Esophagus squamous epithelium (tissue), 5 donors: ENCODE results near the gene GRID2. TPM values are rescaled to one million over a fixed set of nuclear protein-coding genes. Genes with fewer than 3 reads are reported as not detected.

Source experiments
- DNase-seq: peaks from one replicate; lab custom pipeline; 2025; lab: John Stamatoyannopoulos, UW
- H3K27ac ChIP-seq, 4 donors: fragments of 200-600 bp; sonication (generic); one replicate each; pipeline ENCODE4 v1.5.1; 2016 to 2019; ENCODE audit warnings: mild to moderate bottlenecking in 1 of 4
- H3K27me3 ChIP-seq, 4 donors: fragments of 200-600 bp; sonication (generic); 1 replicate in 3 of 4; 2 replicates in 1 of 4; pipeline versions ENCODE4 v1.5.1 to v1.6.0; 2017 to 2021; ENCODE audit warnings: antibody characterized with exemption in 1 of 4
- H3K36me3 ChIP-seq, 3 donors: fragments of 200-600 bp; sonication (generic); one replicate each; pipeline ENCODE4 v1.5.1; 2016 to 2019
- H3K4me1 ChIP-seq, 3 donors: fragments of 200-600 bp; sonication (generic); one replicate each; pipeline ENCODE4 v1.5.1; 2017 to 2019
- H3K4me3 ChIP-seq, 4 donors: fragments of 200-600 bp; sonication (generic); 1 replicate in 3 of 4; 2 replicates in 1 of 4; pipeline ENCODE4 v1.5.1; 2016 to 2019; ENCODE audit warnings: mild to moderate bottlenecking in 2 of 4, moderate library complexity in 1 of 4
- H3K9me3 ChIP-seq, 3 donors: fragments of 200-600 bp; sonication (generic); one replicate each; pipeline ENCODE4 v1.5.1; 2016 to 2019
- CTCF ChIP-seq, 6 experiments: fragments of 450-650 bp in 4 of 6; fragments of 200-600 bp in 2 of 6; sonication (generic) in 2 of 6; IDR thresholded peaks; one replicate each; pipeline ENCODE4 v1.5.1; 2016 to 2019; ENCODE audit warnings: antibody characterized with exemption in 6 of 6, mild to moderate bottlenecking in 4 of 6, moderate library complexity in 4 of 6
- POLR2A ChIP-seq, 4 donors: fragments of 450-650 bp; IDR thresholded peaks; one replicate each; pipeline ENCODE4 v1.6.1; 2017; ENCODE audit warnings: antibody characterized with exemption in 4 of 4, mild to moderate bottlenecking in 4 of 4, moderate library complexity in 3 of 4
- WGBS, 2 donors: methylation state at CpG; one replicate each; pipeline ENCODE4 v1.1.5; 2018; 5-methylcytosine and 5-hydroxymethylcytosine counted together
- intact Hi-C: fragments of 100-400 bp; cut with DNase I; formaldehyde crosslinking; loops from one replicate; pipeline ENCODE4 v1.15.0; 2022
- total RNA-seq, 4 donors: library from RNA; depleted of rRNA; stranded (reverse); fragments of >200 nt; gene quantifications; one replicate each; pipeline ENCODE4 v1.1.0, GENCODE V29; 2016
- donor health status: DM: yes; HTN: yes; CAD: no.

Gene GRID2
- total RNA-seq, 4 donors from 2014 or later, result not detected

DNA sequence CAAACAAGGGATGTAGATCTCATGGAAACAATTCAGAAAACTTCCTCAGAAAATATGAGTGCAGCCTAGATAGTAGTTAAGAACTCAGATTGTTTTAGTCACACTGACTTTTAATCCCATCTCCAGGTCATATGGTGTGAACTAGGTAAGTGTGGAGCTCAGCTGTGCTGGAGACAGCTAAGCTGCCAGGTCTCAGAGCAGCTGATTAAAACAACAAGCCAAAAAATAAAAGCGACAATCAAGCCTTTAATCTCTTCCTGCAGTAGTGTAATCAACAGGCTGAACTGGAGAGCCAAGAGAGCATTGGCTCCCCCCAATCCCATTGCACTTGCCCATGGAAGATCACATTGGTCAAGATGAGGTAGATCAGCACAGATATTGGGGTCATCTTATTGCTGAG is 1426.5 kb downstream of the GRID2 start:
- Histone ChIP-seq H3K27ac (no peak overlapping the region), H3K4me1 (peaks cover 0 to 8% (median 0%) of the 10 kb centered on the region in 3 donors), H3K27me3 (no peaks in the 10 kb centered on the region), H3K36me3 (no peaks in the 10 kb centered on the region), H3K4me3 (no peak overlapping the region), H3K9me3 (no peaks in the 10 kb centered on the region)
- intact Hi-C loops, result no loop called here
- TF ChIP-seq CTCF (IDR thresholded peaks at IDR 0.05) (no peak), POLR2A (IDR thresholded peaks at IDR 0.05) (no peak)
- WGBS, 2 donors, result 35 to 56% methylated on average over 1 of the region's 1 CpG
- DNase-seq, result no peak

GRCh38 chr4:93730760-93731159 is 1427.0 kb downstream of the GRID2 start:
- TF ChIP-seq CTCF (IDR thresholded peaks at IDR 0.05), result no peak
- TF ChIP-seq POLR2A (IDR thresholded peaks at IDR 0.05), result no peak
- Histone ChIP-seq H3K4me1 (peaks cover 0 to 8% (median 0%) of the 10 kb centered on the region in 3 donors), H3K4me3 (no peak overlapping the region), H3K9me3 (no peaks in the 10 kb centered on the region), H3K27me3 (no peaks in the 10 kb centered on the region), H3K27ac (no peak overlapping the region), H3K36me3 (no peaks in the 10 kb centered on the region)
- intact Hi-C loops, result no loop called here
- DNase-seq, result no peak
- 39 to 69% methylated on average over 5 to 6 of the region's 7 CpGs for WGBS, 2 donors

DNA sequence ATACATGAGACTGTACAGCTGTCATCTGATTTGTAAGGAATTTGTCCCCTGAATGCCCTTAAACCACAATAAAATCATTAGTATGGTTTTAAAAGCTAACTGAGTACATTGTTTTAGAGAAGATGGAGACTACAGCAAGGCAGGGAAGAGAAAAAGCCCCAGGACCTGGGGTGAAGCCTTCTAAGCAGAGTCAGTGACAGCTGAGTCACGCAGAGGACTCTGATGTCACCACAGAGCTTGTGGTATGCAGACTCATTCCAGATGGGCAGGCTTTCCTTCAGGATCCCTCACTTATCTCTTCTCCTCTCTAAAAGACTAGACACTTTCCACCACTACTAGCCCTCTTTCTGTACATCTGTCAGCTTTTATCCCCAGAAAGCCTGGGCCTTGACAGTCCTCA is 1427.7 kb downstream of the GRID2 start:
- TF ChIP-seq CTCF (IDR thresholded peaks at IDR 0.05), result no peak
- H3K27me3 ChIP-seq, result no peaks in the 10 kb centered on the region
- WGBS, 2 donors, result 79 to 85% methylated on average over 1 of the region's 1 CpG
- H3K4me1 ChIP-seq, result peaks cover 0 to 8% (median 0%) of the 10 kb centered on the region in 3 donors
- H3K27ac ChIP-seq, result no peak overlapping the region
- intact Hi-C loops, result no loop called here
- DNase-seq, result no peak
- no peak overlapping the region for H3K4me3 ChIP-seq
- H3K36me3 ChIP-seq, result no peaks in the 10 kb centered on the region
- H3K9me3 ChIP-seq, result no peaks in the 10 kb centered on the region

DNA sequence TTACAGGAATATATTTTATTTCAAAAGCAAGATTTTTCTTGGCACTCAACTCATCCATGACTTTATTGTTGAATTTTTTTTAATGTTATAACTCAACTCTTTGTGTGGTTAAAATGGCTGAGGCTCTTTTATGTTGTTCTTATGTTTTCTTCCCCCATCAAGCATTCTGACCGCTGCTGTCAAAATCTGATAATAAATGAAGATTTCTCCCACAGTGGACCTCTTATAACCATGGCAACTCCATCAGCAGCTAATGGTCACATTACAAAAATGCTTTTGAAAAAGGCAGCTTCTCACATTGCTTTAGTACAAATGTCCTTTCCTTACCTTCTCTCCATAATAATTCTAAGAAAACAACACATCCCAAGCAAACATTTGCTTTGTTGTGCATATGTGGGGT is 1428.7 kb downstream of the GRID2 start:
- no peak overlapping the region for H3K4me3 ChIP-seq
- 52 to 64% methylated on average over 1 of the region's 1 CpG for WGBS, 2 donors
- TF ChIP-seq CTCF (IDR thresholded peaks at IDR 0.05) (no peak), POLR2A (IDR thresholded peaks at IDR 0.05) (no peak)
- no peaks in the 10 kb centered on the region for H3K9me3 ChIP-seq
- no peak for DNase-seq
- H3K4me1 ChIP-seq, result peaks cover 0 to 8% (median 0%) of the 10 kb centered on the region in 3 donors
- no peak overlapping the region for H3K27ac ChIP-seq
- no peaks in the 10 kb centered on the region for H3K27me3 ChIP-seq
- no peaks in the 10 kb centered on the region for H3K36me3 ChIP-seq
- intact Hi-C loops, result no loop called here

GRCh38 chr4:93740890-93741289 is 1437.1 kb downstream of the GRID2 start:
- Histone ChIP-seq H3K27me3 (no peaks in the 10 kb centered on the region), H3K9me3 (no peaks in the 10 kb centered on the region), H3K4me1 (no peaks in the 10 kb centered on the region), H3K36me3 (no peaks in the 10 kb centered on the region), H3K27ac (no peak overlapping the region), H3K4me3 (no peak overlapping the region)
- TF ChIP-seq POLR2A (IDR thresholded peaks at IDR 0.05) (no peak), CTCF (IDR thresholded peaks at IDR 0.05) (no peak)
- intact Hi-C loops, result no loop called here
- no peak for DNase-seq
